Trophoblast cell (in vitro differentiated cells and primary cell): ENCODE results near the gene MXD3.
A peak's percentile ranks its signal among the peaks of the same experiment; 100 is the strongest.

ENCODE experiments used
- DNase-seq, 2 donors: peaks; one replicate each; pipeline ENCODE4 v3.0.0-alpha.2; 2016
- H2AFZ ChIP-seq: 2 replicates; pipeline ENCODE4 v1.6.1; 2013; ENCODE audit warnings: low read length, moderate library complexity, mild to moderate bottlenecking; ENCODE audit not compliant: insufficient read depth, poor library complexity
- H2AK5ac ChIP-seq: 2 replicates; pipeline ENCODE4 v1.6.1; 2013; ENCODE audit warnings: mild to moderate bottlenecking, low read length
- H2BK120ac ChIP-seq: 2 replicates; pipeline ENCODE4 v1.6.1; 2013; ENCODE audit warnings: low read length, mild to moderate bottlenecking, moderate library complexity; ENCODE audit not compliant: insufficient read depth, poor library complexity
- H2BK12ac ChIP-seq: 2 replicates; pipeline ENCODE4 v1.6.1; 2013; ENCODE audit warnings: mild to moderate bottlenecking, low read length, moderate library complexity
- H2BK5ac ChIP-seq: 2 replicates; pipeline ENCODE4 v1.6.1; 2013; ENCODE audit warnings: low read length, low read depth, moderate library complexity, mild to moderate bottlenecking; ENCODE audit not compliant: poor library complexity
- H3K14ac ChIP-seq: 2 replicates; pipeline ENCODE4 v1.6.1; 2013; ENCODE audit warnings: mild to moderate bottlenecking, low read length
- H3K18ac ChIP-seq: 2 replicates; pipeline ENCODE4 v1.6.1; 2013; ENCODE audit warnings: mild to moderate bottlenecking, low read length
- H3K23ac ChIP-seq: 2 replicates; pipeline ENCODE4 v1.6.1; 2013; ENCODE audit warnings: low read length
- H3K27ac ChIP-seq: 2 replicates; pipeline ENCODE4 v1.5.1; 2013; ENCODE audit warnings: low read depth, mild to moderate bottlenecking, inconsistent platforms, low read length, moderate library complexity
- H3K27me3 ChIP-seq: 2 replicates; pipeline ENCODE4 v1.6.1; 2013; ENCODE audit warnings: inconsistent platforms, mild to moderate bottlenecking, low read length, moderate library complexity; ENCODE audit not compliant: insufficient read depth
- H3K36me3 ChIP-seq, 2 experiments: 1 replicate in 1 of 2; 2 replicates in 1 of 2; pipeline ENCODE4 v1.6.1; 2013; ENCODE audit warnings: low read length in 2 of 2, mild to moderate bottlenecking in 2 of 2, moderate library complexity in 1 of 2; ENCODE audit not compliant: insufficient read depth in 2 of 2, control insufficient read depth in 1 of 2
- H3K4ac ChIP-seq: 2 replicates; pipeline ENCODE4 v1.6.1; 2013; ENCODE audit warnings: low read depth, mild to moderate bottlenecking, low read length, moderate library complexity
- H3K4me1 ChIP-seq, 2 experiments: 1 replicate in 1 of 2; 2 replicates in 1 of 2; pipeline ENCODE4 v1.6.1; 2013; ENCODE audit warnings: low read length in 2 of 2, mild to moderate bottlenecking in 2 of 2, moderate library complexity in 1 of 2; ENCODE audit not compliant: insufficient read depth in 2 of 2, control insufficient read depth in 1 of 2
- H3K4me2 ChIP-seq: 2 replicates; pipeline ENCODE4 v1.6.1; 2013; ENCODE audit warnings: inconsistent platforms, mild to moderate bottlenecking, low read length, moderate library complexity
- H3K4me3 ChIP-seq: 2 replicates; pipeline ENCODE4 v1.5.1; 2013; ENCODE audit warnings: mild to moderate bottlenecking, low read depth, low read length, inconsistent platforms
- H3K79me1 ChIP-seq: one replicate; pipeline ENCODE4 v1.6.1; 2013; ENCODE audit warnings: low read length
- H3K79me2 ChIP-seq: 2 replicates; pipeline ENCODE4 v1.6.1; 2013; ENCODE audit warnings: low read length, mild to moderate bottlenecking; ENCODE audit not compliant: control insufficient read depth, insufficient read depth, poor library complexity
- H3K9ac ChIP-seq: 2 replicates; pipeline ENCODE4 v1.6.1; 2013; ENCODE audit warnings: mild to moderate bottlenecking, low read length
- H3K9me3 ChIP-seq: 2 replicates; pipeline ENCODE4 v1.6.1; 2013; ENCODE audit warnings: low read depth, mild to moderate bottlenecking, control low read depth, inconsistent platforms, low read length; ENCODE audit not compliant: insufficient read depth
- H4K12ac ChIP-seq: 2 replicates; pipeline ENCODE4 v1.6.1; 2013; ENCODE audit warnings: low read depth, mild to moderate bottlenecking, low read length, moderate library complexity
- H4K8ac ChIP-seq: 2 replicates; pipeline ENCODE4 v1.6.1; 2013; ENCODE audit warnings: low read depth, mild to moderate bottlenecking, low read length, moderate library complexity
- H4K91ac ChIP-seq: one replicate; pipeline ENCODE4 v1.6.1; 2013; ENCODE audit warnings: low read depth, mild to moderate bottlenecking, low read length, moderate library complexity
- WGBS: extraction: QIAGEN DNeasy Blood & Tissue Kit; methylation state at CpG from one replicate; pipeline ENCODE4 v1.1.7; 2013; ENCODE audit warnings: missing lambda C conversion rate; ENCODE audit not compliant: insufficient read length, insufficient coverage; ENCODE audit errors: extremely low coverage; 5-methylcytosine and 5-hydroxymethylcytosine counted together

The MXD3 gene

GRCh38 chr5:177325868-177326381 is 14.2 kb upstream of the MXD3 start:
- H3K9me3 ChIP-seq = no peaks in the 10 kb centered on the region
- H3K4ac ChIP-seq = no peak overlapping the region
- no peak overlapping the region for H3K23ac ChIP-seq
- no peak overlapping the region for H2BK12ac ChIP-seq
- peaks cover 2 to 10% of the 10 kb centered on the region in 2 experiments for H3K4me1 ChIP-seq
- no peak overlapping the region for H3K4me3 ChIP-seq
- H3K79me2 ChIP-seq = no peaks in the 10 kb centered on the region
- no peak overlapping the region for H2BK5ac ChIP-seq
- H3K36me3 ChIP-seq = peaks cover 8 to 16% of the 10 kb centered on the region in 2 experiments
- peak; percentile 47 to 84 for DNase-seq
- H2AK5ac ChIP-seq = no peak overlapping the region
- peaks cover 7% of the 10 kb centered on the region for H3K79me1 ChIP-seq
- H3K4me2 ChIP-seq = no peak overlapping the region
- H3K18ac ChIP-seq = no peak overlapping the region
- H4K91ac ChIP-seq = no peak overlapping the region
- H3K14ac ChIP-seq = no peak overlapping the region
- H2AFZ ChIP-seq = no peak overlapping the region
- H4K8ac ChIP-seq = no peak overlapping the region
- no CpG with 5 or more reads among the region's 1 CpG for WGBS
- H2BK120ac ChIP-seq = no peak overlapping the region
- H3K9ac ChIP-seq = no peak overlapping the region
- no peak overlapping the region for H3K27ac ChIP-seq
- H3K27me3 ChIP-seq = no peaks in the 10 kb centered on the region
- H4K12ac ChIP-seq = no peak overlapping the region

- no peak overlapping the region for H3K9ac ChIP-seq
- H3K79me1 ChIP-seq = no peaks in the 10 kb centered on the region
- H4K8ac ChIP-seq = no peak overlapping the region
- no peak overlapping the region for H3K27ac ChIP-seq
- no peak overlapping the region for H3K18ac ChIP-seq
- H4K91ac ChIP-seq = no peak overlapping the region
- H3K4me1 ChIP-seq = peaks cover 2 to 5% of the 10 kb centered on the region in 2 experiments
- DNase-seq = no peak
- H3K14ac ChIP-seq = no peak overlapping the region
- H3K79me2 ChIP-seq = no peaks in the 10 kb centered on the region
- H3K23ac ChIP-seq = no peak overlapping the region
- no peak overlapping the region for H2AK5ac ChIP-seq
- H3K4me3 ChIP-seq = no peak overlapping the region
- peaks cover 2 to 8% of the 10 kb centered on the region in 2 experiments for H3K36me3 ChIP-seq
- no peak overlapping the region for H3K4ac ChIP-seq
- peaks cover 2% of the 10 kb centered on the region for H3K9me3 ChIP-seq
- H2BK12ac ChIP-seq = no peak overlapping the region
- no peak overlapping the region for H2AFZ ChIP-seq
- H3K4me2 ChIP-seq = no peak overlapping the region
- no peaks in the 10 kb centered on the region for H3K27me3 ChIP-seq
- no CpG with 5 or more reads among the region's 7 CpGs for WGBS
- H4K12ac ChIP-seq = no peak overlapping the region
- H2BK120ac ChIP-seq = no peak overlapping the region
- H2BK5ac ChIP-seq = no peak overlapping the region
Measured at GRCh38 chr5:177320879-177321278, 9.2 kb upstream of the MXD3 start.

DNA sequence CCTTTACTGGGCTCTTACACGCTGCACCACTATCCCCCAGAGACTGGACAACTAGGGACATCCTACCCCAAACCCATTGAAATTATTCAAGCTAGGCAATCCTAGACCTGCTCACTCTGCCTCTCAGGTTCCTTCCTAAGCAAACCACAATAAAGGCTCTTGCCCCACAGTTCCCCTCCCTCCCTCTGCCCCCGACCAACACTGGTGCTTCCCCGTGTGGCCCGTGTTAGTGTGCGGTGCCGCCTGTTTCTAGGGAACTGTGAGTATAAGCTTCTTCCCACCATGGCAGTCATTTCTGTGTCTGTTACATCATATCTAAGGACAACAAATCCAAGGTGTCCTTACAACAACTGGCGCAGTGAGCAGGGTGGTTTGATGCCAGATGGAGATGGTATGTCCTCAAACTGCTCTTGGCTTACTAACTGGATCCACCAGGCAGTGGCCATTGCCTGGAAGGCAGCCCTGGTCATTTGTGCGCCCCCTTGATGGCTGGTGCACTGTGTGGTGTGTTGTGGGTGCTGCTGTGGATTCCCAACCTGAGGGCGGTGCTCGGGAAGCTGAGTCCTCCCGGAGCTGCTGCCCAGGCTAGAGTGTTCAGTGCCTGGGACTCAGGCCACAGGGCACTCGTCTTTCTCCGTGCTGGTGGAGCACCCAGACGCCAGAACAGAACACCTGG is 8.4 kb upstream of the MXD3 start:
- H3K4ac ChIP-seq = no peak overlapping the region
- no peak overlapping the region for H3K23ac ChIP-seq
- H3K9ac ChIP-seq = no peak overlapping the region
- no peak overlapping the region for H3K14ac ChIP-seq
- H3K9me3 ChIP-seq = peaks cover 2% of the 10 kb centered on the region
- H3K79me2 ChIP-seq = no peaks in the 10 kb centered on the region
- H3K36me3 ChIP-seq = peaks cover 2 to 8% of the 10 kb centered on the region in 2 experiments
- no peak overlapping the region for H3K27ac ChIP-seq
- no peak overlapping the region for H2BK120ac ChIP-seq
- H2AK5ac ChIP-seq = no peak overlapping the region
- no peak overlapping the region for H4K12ac ChIP-seq
- WGBS = no CpG with 5 or more reads among the region's 14 CpGs
- H3K4me2 ChIP-seq = no peak overlapping the region
- H3K4me1 ChIP-seq = no peaks in the 10 kb centered on the region
- no peaks in the 10 kb centered on the region for H3K27me3 ChIP-seq
- H4K91ac ChIP-seq = no peak overlapping the region
- H4K8ac ChIP-seq = no peak overlapping the region
- H3K79me1 ChIP-seq = no peaks in the 10 kb centered on the region
- no peak overlapping the region for H3K18ac ChIP-seq
- no peak overlapping the region for H2BK5ac ChIP-seq
- H2AFZ ChIP-seq = no peak overlapping the region
- DNase-seq = no peak
- no peak overlapping the region for H2BK12ac ChIP-seq
- H3K4me3 ChIP-seq = no peak overlapping the region

- peak; percentile 81 to 97 for DNase-seq
- no peak overlapping the region for H4K8ac ChIP-seq
- H3K4ac ChIP-seq = no peak overlapping the region
- H3K9ac ChIP-seq = no peak overlapping the region
- WGBS = no CpG with 5 or more reads among the region's 7 CpGs
- peaks cover under 1% of the 10 kb centered on the region in 2 experiments for H3K4me1 ChIP-seq
- peaks cover 2% of the 10 kb centered on the region for H3K9me3 ChIP-seq
- no peaks in the 10 kb centered on the region for H3K79me1 ChIP-seq
- H4K91ac ChIP-seq = no peak overlapping the region
- no peak overlapping the region for H2AK5ac ChIP-seq
- H3K18ac ChIP-seq = no peak overlapping the region
- H3K4me2 ChIP-seq = no peak overlapping the region
- no peak overlapping the region for H2BK12ac ChIP-seq
- no peak overlapping the region for H2BK5ac ChIP-seq
- H2BK120ac ChIP-seq = no peak overlapping the region
- H3K27ac ChIP-seq = no peak overlapping the region
- H3K36me3 ChIP-seq = peaks cover 2 to 8% of the 10 kb centered on the region in 2 experiments
- no peak overlapping the region for H3K4me3 ChIP-seq
- H3K14ac ChIP-seq = no peak overlapping the region
- no peak overlapping the region for H2AFZ ChIP-seq
- H4K12ac ChIP-seq = no peak overlapping the region
- H3K79me2 ChIP-seq = no peaks in the 10 kb centered on the region
- no peaks in the 10 kb centered on the region for H3K27me3 ChIP-seq
- no peak overlapping the region for H3K23ac ChIP-seq
Measured at GRCh38 chr5:177317959-177318377, 6.3 kb upstream of the MXD3 start.
